CD4-positive, alpha-beta T cell (primary cell): ENCODE data around the gene RAI1. TPM values are rescaled to one million over a fixed set of nuclear protein-coding genes. Genes with fewer than 3 reads are reported as not detected.

ENCODE experiments used
- ATAC-seq: fragments of 200-7000 bp; cut with Tn5 transposase; one replicate; pipeline ENCODE4 v1.10.0; 2022; ENCODE audit warnings: mild to moderate bottlenecking; ENCODE audit not compliant: poor library complexity
- CTCF ChIA-PET: fragments of 350-600 bp; sonication (Branson Sonifier 250); formaldehyde crosslinking; loops from one replicate; lab custom pipeline; 2021; ENCODE audit warnings: antibody characterized with exemption, inconsistent platforms; lab: Charles Lee
- POLR2A ChIA-PET: fragments of 350-600 bp; sonication (Branson Sonifier 250); formaldehyde crosslinking; loops from one replicate; lab custom pipeline; 2021; ENCODE audit warnings: antibody characterized with exemption, inconsistent platforms; lab: Charles Lee
- DNase-seq, 14 experiments: peaks; one replicate each; pipeline ENCODE4 v3.0.0-alpha.2; 2013 to 2020; ENCODE audit warnings: mixed read lengths in 2 of 14
- H3K27ac ChIP-seq, 2 donors: one replicate each; pipeline versions ENCODE4 v1.5.1 to v1.7.0; 2013; ENCODE audit warnings: low read length in 2 of 2, low read depth in 1 of 2, mild to moderate bottlenecking in 1 of 2
- H3K27me3 ChIP-seq, 2 experiments: 1 replicate in 1 of 2; 2 replicates in 1 of 2; pipeline versions ENCODE4 v1.6.1 to v1.7.0; 2013; ENCODE audit warnings: low read length in 2 of 2, control low read depth in 1 of 2, mild to moderate bottlenecking in 1 of 2, moderate library complexity in 1 of 2; ENCODE audit not compliant: insufficient read depth in 2 of 2, control insufficient read depth in 1 of 2
- H3K36me3 ChIP-seq: one replicate; pipeline ENCODE4 v1.6.1; 2013; ENCODE audit warnings: low read length, control low read depth; ENCODE audit not compliant: insufficient read depth
- H3K4me1 ChIP-seq: one replicate; pipeline ENCODE4 v1.6.1; 2013; ENCODE audit warnings: low read length, control low read depth; ENCODE audit not compliant: insufficient read depth
- H3K4me3 ChIP-seq: one replicate; pipeline ENCODE4 v1.5.1; 2013; ENCODE audit warnings: mild to moderate bottlenecking, low read length, moderate library complexity
- H3K9me3 ChIP-seq, 2 experiments: 1 replicate in 1 of 2; 2 replicates in 1 of 2; pipeline versions ENCODE4 v1.6.1 to v1.7.0; 2013; ENCODE audit warnings: low read length in 2 of 2, mild to moderate bottlenecking in 2 of 2, control low read depth in 1 of 2, moderate library complexity in 1 of 2; ENCODE audit not compliant: control insufficient read depth in 1 of 2, insufficient read depth in 1 of 2
- H3K27ac Mint-ChIP-seq: one replicate; pipeline ENCODE4 v1.8.0; 2020; ENCODE audit warnings: mixed read lengths
- H3K27me3 Mint-ChIP-seq: one replicate; pipeline ENCODE4 v1.8.0; 2021; ENCODE audit warnings: mixed read lengths
- H3K36me3 Mint-ChIP-seq: one replicate; pipeline ENCODE4 v1.8.0; 2021; ENCODE audit warnings: low read depth, mixed read lengths
- H3K4me1 Mint-ChIP-seq: one replicate; pipeline ENCODE4 v1.8.0; 2021; ENCODE audit warnings: low read depth, mixed read lengths
- H3K4me3 Mint-ChIP-seq: one replicate; pipeline ENCODE4 v1.8.0; 2020; ENCODE audit warnings: mild to moderate bottlenecking, mixed read lengths
- H3K9me3 Mint-ChIP-seq: one replicate; pipeline ENCODE4 v1.8.0; 2020; ENCODE audit warnings: mixed read lengths
- CTCF ChIP-seq: fragments of 200-600 bp; IDR thresholded peaks from one replicate; pipeline ENCODE4 v1.8.0; 2022; ENCODE audit warnings: antibody characterized with exemption, mild to moderate bottlenecking
- intact Hi-C, 2 experiments: fragments of 100-400 bp; cut with DNase I in 1 of 2; cut with micrococcal nuclease in 1 of 2; formaldehyde crosslinking; loops; one replicate each; pipeline versions ENCODE4 v1.15.1 to v1.9.0; 2023 to 2025; cut with DNase I, micrococcal nuclease
- total RNA-seq, 174 experiments: library from RNA in 2 of 174; stranded (reverse) in 2 of 174; gene quantifications; one replicate each; pipeline ENCODE4 v1.2.3 and lab custom pipeline; 2021 to 2026

RAI1 gene
- total RNA-seq, 2 experiments from 2014 or later = 19.3 to 25.2 TPM

GRCh38 chr17:17683710-17684365, 2.6 kb downstream of the RAI1 start:
- Histone ChIP-seq H3K27me3 (no peaks in the 10 kb centered on the region), H3K4me1 (peaks cover 27% of the 10 kb centered on the region), H3K9me3 (no peaks in the 10 kb centered on the region), H3K27ac (peak overlapping the region in 1 of 2 donors; percentile 81), H3K4me3 (no peak overlapping the region), H3K36me3 (no peaks in the 10 kb centered on the region)
- DNase-seq (no peak), ATAC-seq (no peak)
- ChIA-PET CTCF (interaction anchor here (1.0 kb wide), 1 partner anchor 176 kb away, joined by 3 read pairs; no protein-coding TSS in a partner anchor), POLR2A (interaction anchor here (0.6 to 3.1 kb wide), 2 partner anchors 11 to 135 kb away, joined by 3 to 20 read pairs; no protein-coding TSS in a partner anchor)
- H3K4me1 Mint-ChIP-seq = peaks cover 36% of the 10 kb centered on the region
- H3K27ac Mint-ChIP-seq = peak overlapping the region; percentile 88
- H3K27me3 Mint-ChIP-seq = no peaks in the 10 kb centered on the region
- intact Hi-C loops = loop anchor here in 1 of 2 experiments (1.0 to 5.0 kb wide), 4 partner anchors 9 to 108 kb away; no protein-coding TSS in a partner anchor
- peak overlapping the region; percentile 94 for H3K4me3 Mint-ChIP-seq
- no peaks in the 10 kb centered on the region for H3K9me3 Mint-ChIP-seq
- TF ChIP-seq CTCF = no peak
- peaks cover 5% of the 10 kb centered on the region for H3K36me3 Mint-ChIP-seq

GRCh38 chr17:17684906-17685774, 3.9 kb downstream of the RAI1 start:
- no peak for ATAC-seq
- no peaks in the 10 kb centered on the region for H3K27me3 ChIP-seq
- no peak overlapping the region for H3K4me3 ChIP-seq
- Mint-ChIP-seq H3K36me3 (peaks cover 5% of the 10 kb centered on the region), H3K4me3 (peak overlapping the region; percentile 6), H3K27me3 (no peaks in the 10 kb centered on the region), H3K4me1 (peaks cover 44% of the 10 kb centered on the region), H3K9me3 (no peaks in the 10 kb centered on the region), H3K27ac (peak overlapping the region; percentile 42)
- CTCF ChIA-PET = no interaction called here
- no peak for TF ChIP-seq CTCF
- no peaks in the 10 kb centered on the region for H3K36me3 ChIP-seq
- no peak overlapping the region for H3K27ac ChIP-seq
- POLR2A ChIA-PET = no interaction called here
- no peaks in the 10 kb centered on the region for H3K9me3 ChIP-seq
- intact Hi-C loops = loop anchor here in 1 of 2 experiments (1.0 to 5.0 kb wide), 4 partner anchors 8 to 107 kb away; no protein-coding TSS in a partner anchor
- no peak for DNase-seq
- peaks cover 30% of the 10 kb centered on the region for H3K4me1 ChIP-seq

GRCh38 chr17:17685775-17686291, 4.6 kb downstream of the RAI1 start:
- ChIA-PET POLR2A (no interaction called here), CTCF (no interaction called here)
- Mint-ChIP-seq H3K4me3 (peak overlapping the region; percentile 6), H3K27me3 (no peaks in the 10 kb centered on the region), H3K9me3 (no peaks in the 10 kb centered on the region), H3K27ac (peak overlapping the region; percentile 42), H3K4me1 (peaks cover 49% of the 10 kb centered on the region), H3K36me3 (peaks cover 5% of the 10 kb centered on the region)
- H3K27ac ChIP-seq = no peak overlapping the region
- no peaks in the 10 kb centered on the region for H3K27me3 ChIP-seq
- ATAC-seq = no peak
- DNase-seq = peak in 2 of 14 experiments; percentile 30 to 54
- no peaks in the 10 kb centered on the region for H3K9me3 ChIP-seq
- intact Hi-C loops = loop anchor here in 1 of 2 experiments (2.0 kb wide), 1 partner anchor 43 kb away; no protein-coding TSS in a partner anchor
- no peak for TF ChIP-seq CTCF
- no peak overlapping the region for H3K4me3 ChIP-seq
- peaks cover 34% of the 10 kb centered on the region for H3K4me1 ChIP-seq
- H3K36me3 ChIP-seq = no peaks in the 10 kb centered on the region
